HG03439 (cell line): ENCODE results near the gene ATF7.
"Not testable (repeated sequence)": the region's sequence is repeated elsewhere in the genome, so short reads cannot be mapped to it uniquely, and the experiment has no call there.

Experiments used
- ATAC-seq: cut with Tn5 transposase; IDR thresholded peaks from one replicate; pipeline ENCODE4 v1.9.1; 2021; ENCODE audit warnings: mild to moderate bottlenecking, moderate library complexity; ENCODE audit not compliant: unreplicated experiment

The ATF7 gene

GRCh38 chr12:53485955-53486735 is 140.0 kb downstream of the ATF7 start:
- ATAC-seq, result no peak

- no peak for ATAC-seq
Measured at GRCh38 chr12:53484686-53485575, 141.3 kb downstream of the ATF7 start.

GRCh38 chr12:53483979-53484377 is 142.2 kb downstream of the ATF7 start:
- ATAC-seq, result no peak

- ATAC-seq, result no peak
Measured at GRCh38 chr12:53483225-53483978, 142.8 kb downstream of the ATF7 start.

GRCh38 chr12:53482626-53483168 is 143.5 kb downstream of the ATF7 start:
- ATAC-seq, result no peak

GRCh38 chr12:53481939-53482586 is 144.1 kb downstream of the ATF7 start:
- no peak for ATAC-seq

GRCh38 chr12:53481458-53481857 is 144.7 kb downstream of the ATF7 start:
- not testable (repeated sequence) for ATAC-seq

GRCh38 chr12:53480491-53481442 is 145.4 kb downstream of the ATF7 start:
- no peak for ATAC-seq

GRCh38 chr12:53479331-53479730 is 146.9 kb downstream of the ATF7 start:
- no peak for ATAC-seq

- no peak for ATAC-seq
Measured at GRCh38 chr12:53478865-53479264, 147.3 kb downstream of the ATF7 start.

- no peak for ATAC-seq
Measured at GRCh38 chr12:53476769-53477209, 149.4 kb downstream of the ATF7 start.

- no peak for ATAC-seq
Measured at GRCh38 chr12:53474819-53475218, 151.4 kb downstream of the ATF7 start.

GRCh38 chr12:53474077-53474476 is 152.1 kb downstream of the ATF7 start:
- ATAC-seq, result no peak

- no peak for ATAC-seq
Measured at GRCh38 chr12:53472056-53472582, 154.1 kb downstream of the ATF7 start.

GRCh38 chr12:53468282-53468681 is 157.9 kb downstream of the ATF7 start:
- ATAC-seq, result no peak

- ATAC-seq, result no peak
Measured at GRCh38 chr12:53467880-53468279, 158.3 kb downstream of the ATF7 start.

GRCh38 chr12:53467082-53467481 is 159.1 kb downstream of the ATF7 start:
- no peak for ATAC-seq

- ATAC-seq, result no peak
Measured at GRCh38 chr12:53466640-53467039, 159.5 kb downstream of the ATF7 start.

- ATAC-seq, result no peak
Measured at GRCh38 chr12:53465679-53466078, 160.5 kb downstream of the ATF7 start.
